ENCODE measurements around the gene PHOSPHO1. TPM values are rescaled to one million over a fixed set of nuclear protein-coding genes. Genes with fewer than 3 reads are reported as not detected.
A peak's percentile ranks its signal among the peaks of the same experiment; 100 is the strongest.

PHOSPHO1 gene
- total and polyA plus RNA-seq, 2 of the 13 experiments (the other 11 are each of a cell fraction or from before 2014, with no cell fraction given) = not detected

- TF ChIP-seq ZFP36L2 (CRISPR knock-in tag; IDR thresholded peaks at IDR 0.05) (no peak), RXRA (CRISPR knock-in tag; IDR thresholded peaks at IDR 0.05) (no peak), FOXC1 (CRISPR knock-in tag; IDR thresholded peaks at IDR 0.05; ENCODE audit: borderline replicate concordance) (no peak), TRIM22 (IDR thresholded peaks at IDR 0.05) (no peak), ZSCAN31 (CRISPR knock-in tag; IDR thresholded peaks at IDR 0.05; ENCODE audit: low read depth) (peak; percentile 62; the same call in 1 of the 2 replicates), HOXA7 (CRISPR knock-in tag; IDR thresholded peaks at IDR 0.05) (no peak), MXD3 (CRISPR knock-in tag; IDR thresholded peaks at IDR 0.05) (0 out of 2 replicates have a peak, but pooled peaks have one; percentile 22), ZNF777 (CRISPR knock-in tag; IDR thresholded peaks at IDR 0.05) (peak; percentile 93), DPF2 (CRISPR knock-in tag; IDR thresholded peaks at IDR 0.05; ENCODE audit: borderline replicate concordance, low read depth) (0 out of 2 replicates have a peak, but pooled peaks have one; percentile 20), ZNF562 (CRISPR knock-in tag; IDR thresholded peaks at IDR 0.05; ENCODE audit: borderline replicate concordance) (no peak), PHF21A (CRISPR knock-in tag; IDR thresholded peaks at IDR 0.05) (no peak), MIER3 (CRISPR knock-in tag; IDR thresholded peaks at IDR 0.05; ENCODE audit: borderline replicate concordance) (no peak), ZNF687 (CRISPR knock-in tag; IDR thresholded peaks at IDR 0.05) (peak; percentile 64), NR2F1 (CRISPR knock-in tag; IDR thresholded peaks at IDR 0.05) (no peak), KLF13 (CRISPR knock-in tag; IDR thresholded peaks at IDR 0.05) (no peak), CBX5 (CRISPR knock-in tag; IDR thresholded peaks at IDR 0.05; ENCODE audit: borderline replicate concordance) (0 out of 2 replicates have a peak, but pooled peaks have one; percentile 17), AGO1 (IDR thresholded peaks at IDR 0.05; ENCODE audit: low read depth, low read length, poor library complexity, severe bottlenecking) (peak; percentile 57), ISX (CRISPR knock-in tag; conservative IDR thresholded peaks at IDR 0.05) (no peak), ZNF577 (CRISPR knock-in tag; IDR thresholded peaks at IDR 0.05; ENCODE audit: borderline replicate concordance, low read depth) (no peak)
- TF ChIP-seq, protein P1, sequence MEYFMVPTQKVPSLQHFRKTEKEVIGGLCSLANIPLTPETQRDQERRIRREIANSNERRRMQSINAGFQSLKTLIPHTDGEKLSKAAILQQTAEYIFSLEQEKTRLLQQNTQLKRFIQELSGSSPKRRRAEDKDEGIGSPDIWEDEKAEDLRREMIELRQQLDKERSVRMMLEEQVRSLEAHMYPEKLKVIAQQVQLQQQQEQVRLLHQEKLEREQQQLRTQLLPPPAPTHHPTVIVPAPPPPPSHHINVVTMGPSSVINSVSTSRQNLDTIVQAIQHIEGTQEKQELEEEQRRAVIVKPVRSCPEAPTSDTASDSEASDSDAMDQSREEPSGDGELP (IDR thresholded peaks at IDR 0.05; ENCODE audit: borderline replicate concordance, low read depth) = no peak
- TF ChIP-seq, protein P2, sequence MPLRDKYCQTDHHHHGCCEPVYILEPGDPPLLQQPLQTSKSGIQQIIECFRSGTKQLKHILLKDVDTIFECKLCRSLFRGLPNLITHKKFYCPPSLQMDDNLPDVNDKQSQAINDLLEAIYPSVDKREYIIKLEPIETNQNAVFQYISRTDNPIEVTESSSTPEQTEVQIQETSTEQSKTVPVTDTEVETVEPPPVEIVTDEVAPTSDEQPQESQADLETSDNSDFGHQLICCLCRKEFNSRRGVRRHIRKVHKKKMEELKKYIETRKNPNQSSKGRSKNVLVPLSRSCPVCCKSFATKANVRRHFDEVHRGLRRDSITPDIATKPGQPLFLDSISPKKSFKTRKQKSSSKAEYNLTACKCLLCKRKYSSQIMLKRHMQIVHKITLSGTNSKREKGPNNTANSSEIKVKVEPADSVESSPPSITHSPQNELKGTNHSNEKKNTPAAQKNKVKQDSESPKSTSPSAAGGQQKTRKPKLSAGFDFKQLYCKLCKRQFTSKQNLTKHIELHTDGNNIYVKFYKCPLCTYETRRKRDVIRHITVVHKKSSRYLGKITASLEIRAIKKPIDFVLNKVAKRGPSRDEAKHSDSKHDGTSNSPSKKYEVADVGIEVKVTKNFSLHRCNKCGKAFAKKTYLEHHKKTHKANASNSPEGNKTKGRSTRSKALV (CRISPR knock-in tag; IDR thresholded peaks at IDR 0.05) = no peak
Observed at GRCh38 chr17:49260011-49260816, 29.6 kb upstream of the PHOSPHO1 start (continued).
